ENCODE results near the gene TMEM100.

- no peak for TF ChIP-seq GATA2 (IDR thresholded peaks at IDR 0.05; ENCODE audit: low read depth, low read length)
- TF ChIP-seq GATA3 (IDR thresholded peaks at IDR 0.05; ENCODE audit: low read depth, low read length), result no peak
Measured at GRCh38 chr17:55694286-55694910, 28.3 kb downstream of the TMEM100 start.

Measured in SH-SY5Y (cell line).